ENCODE data around the gene TSHZ2.

TSHZ2 gene

DNA sequence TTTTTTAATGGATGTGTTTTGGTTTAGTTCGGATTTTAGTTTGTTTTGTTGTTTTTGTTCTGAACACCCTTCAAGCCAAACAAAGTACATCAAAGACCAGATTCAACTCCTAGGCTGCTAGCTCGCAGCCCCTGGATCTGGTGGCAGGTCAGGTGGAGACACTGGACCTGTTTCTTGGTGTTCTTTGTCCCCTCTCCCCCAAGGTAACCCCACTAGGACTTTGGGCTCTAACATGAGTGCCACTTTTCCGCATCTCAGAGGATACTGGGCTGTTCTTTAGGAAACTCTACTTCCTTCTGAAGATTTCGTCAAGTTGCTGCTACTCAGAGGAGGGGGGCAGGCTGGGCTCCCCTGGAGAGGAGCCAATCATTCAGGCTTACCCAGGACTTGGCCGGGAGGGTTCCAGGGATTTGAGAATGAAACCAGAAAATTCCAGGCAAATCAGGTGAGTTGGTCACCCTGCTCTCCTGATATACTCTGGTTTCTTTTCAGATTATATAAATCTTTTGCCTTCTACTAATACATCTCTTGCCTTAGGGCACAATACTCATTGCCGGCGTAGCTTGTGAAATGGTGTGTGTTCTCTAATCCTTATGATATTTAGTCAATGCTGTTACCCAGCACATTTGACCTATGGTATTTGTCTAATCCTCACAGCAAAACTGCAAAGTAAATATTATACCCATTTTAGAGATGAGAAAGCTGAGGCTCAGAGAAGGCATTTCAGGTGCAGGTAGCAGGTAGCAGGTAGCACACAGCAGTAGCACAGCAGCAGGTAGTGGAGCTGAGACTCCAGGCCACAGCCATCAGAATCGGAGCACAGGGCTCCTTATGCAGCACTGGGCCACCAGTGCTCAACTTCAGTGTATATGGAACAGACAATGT is 291.6 kb downstream of the TSHZ2 start:
- no peak for DNase-seq (ENCODE audit: low read depth)
- no peak overlapping the region for H3K4me3 ChIP-seq (ENCODE audit: low read length)
- TF ChIP-seq, protein P1, sequence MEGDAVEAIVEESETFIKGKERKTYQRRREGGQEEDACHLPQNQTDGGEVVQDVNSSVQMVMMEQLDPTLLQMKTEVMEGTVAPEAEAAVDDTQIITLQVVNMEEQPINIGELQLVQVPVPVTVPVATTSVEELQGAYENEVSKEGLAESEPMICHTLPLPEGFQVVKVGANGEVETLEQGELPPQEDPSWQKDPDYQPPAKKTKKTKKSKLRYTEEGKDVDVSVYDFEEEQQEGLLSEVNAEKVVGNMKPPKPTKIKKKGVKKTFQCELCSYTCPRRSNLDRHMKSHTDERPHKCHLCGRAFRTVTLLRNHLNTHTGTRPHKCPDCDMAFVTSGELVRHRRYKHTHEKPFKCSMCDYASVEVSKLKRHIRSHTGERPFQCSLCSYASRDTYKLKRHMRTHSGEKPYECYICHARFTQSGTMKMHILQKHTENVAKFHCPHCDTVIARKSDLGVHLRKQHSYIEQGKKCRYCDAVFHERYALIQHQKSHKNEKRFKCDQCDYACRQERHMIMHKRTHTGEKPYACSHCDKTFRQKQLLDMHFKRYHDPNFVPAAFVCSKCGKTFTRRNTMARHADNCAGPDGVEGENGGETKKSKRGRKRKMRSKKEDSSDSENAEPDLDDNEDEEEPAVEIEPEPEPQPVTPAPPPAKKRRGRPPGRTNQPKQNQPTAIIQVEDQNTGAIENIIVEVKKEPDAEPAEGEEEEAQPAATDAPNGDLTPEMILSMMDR (conservative IDR thresholded peaks at IDR 0.05; ENCODE audit: low read length) = no peak

DNA sequence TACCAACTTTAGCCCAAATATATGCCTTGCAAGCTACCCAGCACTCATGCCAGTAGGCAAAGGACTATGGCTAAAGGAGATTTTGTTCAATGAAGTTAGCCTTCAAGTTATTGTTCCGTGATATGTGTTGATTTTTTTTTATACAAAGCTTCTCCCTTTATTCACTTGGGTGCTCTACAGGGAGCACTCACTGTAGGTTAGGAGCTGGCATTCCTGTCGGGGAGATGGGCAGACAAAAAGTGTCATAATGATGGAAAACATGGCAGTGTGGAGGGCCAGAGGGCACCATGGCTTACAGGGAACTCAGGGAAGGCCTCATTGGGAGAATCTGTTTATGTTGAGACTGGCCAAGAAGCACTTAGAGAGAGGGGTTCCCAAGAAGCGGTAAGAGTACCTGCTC is 292.4 kb downstream of the TSHZ2 start:
- H3K4me3 ChIP-seq (ENCODE audit: low read length) = no peak overlapping the region
- DNase-seq (ENCODE audit: low read depth) = no peak
- TF ChIP-seq, protein P1 (conservative IDR thresholded peaks at IDR 0.05; ENCODE audit: low read length) = no peak

DNA sequence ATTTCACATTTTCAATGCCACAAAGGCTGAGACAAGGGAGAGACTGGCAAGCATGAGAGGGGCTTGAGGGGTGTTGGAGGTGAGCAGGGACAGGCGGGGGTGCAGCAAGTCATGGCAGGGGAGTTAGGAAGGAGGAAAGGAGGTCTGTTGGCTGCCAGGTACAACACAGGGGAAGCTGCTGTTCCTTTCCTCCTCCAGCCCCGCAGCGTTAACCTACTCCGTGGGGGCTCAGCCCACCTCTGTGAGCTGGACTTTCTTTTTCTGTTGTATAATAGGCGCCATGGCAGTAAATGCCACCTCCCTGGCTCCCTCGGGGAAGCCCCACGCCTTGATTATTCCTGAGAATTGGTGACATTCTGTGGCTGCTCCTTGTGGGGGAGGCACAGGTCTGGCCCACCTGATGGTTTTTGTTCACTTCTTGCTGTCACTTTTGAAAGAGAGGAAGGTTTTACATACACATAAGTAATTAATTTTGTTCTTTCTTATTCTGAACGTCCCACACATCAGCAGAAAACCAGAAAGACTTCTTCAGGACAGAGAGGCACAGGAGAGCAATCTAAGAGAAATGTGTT is 293.2 kb downstream of the TSHZ2 start:
- DNase-seq (ENCODE audit: low read depth) = no peak
- TF ChIP-seq, protein P1 (conservative IDR thresholded peaks at IDR 0.05; ENCODE audit: low read length) = no peak
- H3K4me3 ChIP-seq (ENCODE audit: low read length) = no peak overlapping the region

DNA sequence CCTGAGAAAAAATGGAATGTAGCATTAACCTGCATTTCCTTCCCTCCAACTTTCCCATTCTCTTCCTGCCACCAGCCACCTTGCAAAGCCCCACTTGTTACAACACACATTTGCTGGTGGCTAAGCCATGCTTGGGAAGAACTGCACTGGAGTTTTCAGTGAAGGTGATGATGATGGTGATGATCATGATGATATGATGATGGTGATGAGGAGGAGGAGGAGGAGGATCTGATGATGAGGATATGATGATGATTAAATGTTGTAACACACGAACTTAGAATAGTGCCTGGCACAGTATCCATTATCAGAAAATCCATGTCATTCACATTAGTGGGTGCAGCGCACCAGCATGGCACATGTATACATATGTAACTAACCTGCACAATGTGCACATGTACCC is 297.2 kb downstream of the TSHZ2 start:
- DNase-seq (ENCODE audit: low read depth) = no peak
- TF ChIP-seq, protein P1 (conservative IDR thresholded peaks at IDR 0.05; ENCODE audit: low read length) = no peak
- no peak overlapping the region for H3K4me3 ChIP-seq (ENCODE audit: low read length)

DNA sequence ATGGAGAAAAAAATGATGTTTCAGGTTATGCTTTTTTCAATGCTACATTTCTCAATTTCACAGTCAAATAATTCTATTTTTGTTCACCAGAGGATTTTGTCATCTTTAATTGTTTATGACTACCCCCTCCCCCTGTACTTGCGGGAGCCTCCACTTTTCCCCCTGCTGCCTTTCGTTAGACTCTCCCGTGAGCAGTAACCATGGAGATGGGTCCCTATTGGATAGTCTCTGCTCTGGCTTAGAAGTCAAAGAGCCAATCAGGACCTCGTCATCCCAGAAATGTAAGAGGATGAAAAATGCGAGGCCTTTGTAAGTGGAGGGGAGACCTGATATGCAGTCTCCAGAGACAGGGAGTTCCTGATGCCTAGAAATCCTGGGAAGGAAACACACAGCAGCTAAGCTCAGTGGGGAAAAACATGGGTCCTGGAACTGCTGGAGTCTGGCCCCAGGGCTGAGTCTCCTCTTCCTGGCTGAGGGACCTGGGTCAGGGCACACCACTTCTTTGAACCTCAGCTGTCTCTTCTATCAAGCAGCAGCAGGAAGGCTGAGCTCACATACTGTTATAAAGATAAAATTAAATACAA is 298.7 kb downstream of the TSHZ2 start:
- no peak for DNase-seq (ENCODE audit: low read depth)

DNA sequence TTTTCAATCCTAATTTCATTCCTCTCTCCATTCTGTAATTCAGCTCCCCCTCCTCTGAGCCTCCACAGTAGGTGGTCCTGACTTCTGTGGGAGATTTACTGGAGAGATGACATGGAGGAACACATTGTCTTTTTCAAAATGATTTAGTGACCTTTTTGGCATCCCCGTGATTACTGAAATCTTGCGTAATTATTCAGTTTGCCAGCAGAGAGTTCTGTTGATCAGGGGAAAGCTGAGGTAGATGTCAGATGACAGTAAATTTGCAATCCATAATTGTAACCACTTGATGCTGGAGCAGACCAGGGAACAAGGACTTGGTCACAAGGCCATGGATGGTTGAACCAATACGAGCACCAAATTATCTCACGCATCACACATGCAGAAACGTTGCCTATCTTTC is 302.2 kb downstream of the TSHZ2 start:
- DNase-seq (ENCODE audit: low read depth) = no peak
- TF ChIP-seq, protein P1 (conservative IDR thresholded peaks at IDR 0.05; ENCODE audit: low read length) = no peak
- no peak overlapping the region for H3K4me3 ChIP-seq (ENCODE audit: low read length)

More for the DNA sequence above, 298.7 kb downstream of the TSHZ2 start:
- TF ChIP-seq, protein P1 (conservative IDR thresholded peaks at IDR 0.05; ENCODE audit: low read length) = no peak
- no peak overlapping the region for H3K4me3 ChIP-seq (ENCODE audit: low read length)
